ENCODE data around the gene PTPRE. TPM values are rescaled to one million over a fixed set of nuclear protein-coding genes. Genes with fewer than 3 reads are reported as not detected.

PTPRE gene
- total RNA-seq, 1 experiment from 2014 or later, result 3.1 TPM

- 0 out of 2 replicates have a peak, but pooled peaks have one; percentile 40 for TF ChIP-seq ARID4B (CRISPR knock-in tag; IDR thresholded peaks at IDR 0.05; ENCODE audit: borderline replicate concordance)
- peak; percentile 44; the same call in 1 of the 2 replicates for TF ChIP-seq SP1 (CRISPR knock-in tag; conservative IDR thresholded peaks at IDR 0.05)
- no peak for TF ChIP-seq GRHL2 (CRISPR knock-in tag; IDR thresholded peaks at IDR 0.05; ENCODE audit: insufficient replicate concordance, severe bottlenecking)
- no peak for TF ChIP-seq MLX (CRISPR knock-in tag; IDR thresholded peaks at IDR 0.05)
- TF ChIP-seq STAT6 (CRISPR knock-in tag; conservative IDR thresholded peaks at IDR 0.05; ENCODE audit: low read depth), result 0 out of 2 replicates have a peak, but pooled peaks have one; percentile 37
- TF ChIP-seq NFYB (CRISPR knock-in tag; conservative IDR thresholded peaks at IDR 0.05; ENCODE audit: low read depth), result no peak
- TF ChIP-seq USF1 (CRISPR knock-in tag; IDR thresholded peaks at IDR 0.05), result no peak
- TF ChIP-seq ZNF263 (CRISPR knock-in tag; IDR thresholded peaks at IDR 0.05; ENCODE audit: low read depth), result no peak
- TF ChIP-seq ELF4 (CRISPR knock-in tag; IDR thresholded peaks at IDR 0.05; ENCODE audit: low read depth), result no peak
- TF ChIP-seq CREM (CRISPR knock-in tag; IDR thresholded peaks at IDR 0.05), result no peak
- no peak for TF ChIP-seq EMX1 (CRISPR knock-in tag; IDR thresholded peaks at IDR 0.05)
- TF ChIP-seq NFATC4 (CRISPR knock-in tag; IDR thresholded peaks at IDR 0.05), result no peak
- 0 out of 2 replicates have a peak, but pooled peaks have one; percentile 45 for TF ChIP-seq MAX (CRISPR knock-in tag; IDR thresholded peaks at IDR 0.05)
- TF ChIP-seq TP53 (CRISPR knock-in tag; IDR thresholded peaks at IDR 0.05), result no peak
- TF ChIP-seq RORB (CRISPR knock-in tag; IDR thresholded peaks at IDR 0.05), result no peak
Measured at GRCh38 chr10:127906548-127907377, at the start of gene PTPRE (continued).

- ATAC-seq (no peak), DNase-seq (ENCODE audit: low spot score) (no peak)
- Mint-ChIP-seq H3K9me3 (peaks cover 44% of the 10 kb centered on the region), H3K27ac (no peak overlapping the region), H3K27me3 (ENCODE audit: low read depth) (peaks cover 6% of the 10 kb centered on the region), H3K36me3 (peaks cover 26% of the 10 kb centered on the region), H3K4me1 (no peaks in the 10 kb centered on the region), H3K4me3 (no peak overlapping the region)
- no peak for TF ChIP-seq ELF4 (CRISPR knock-in tag; IDR thresholded peaks at IDR 0.05; ENCODE audit: low read depth)
- no peak for TF ChIP-seq ZNF317 (CRISPR knock-in tag; IDR thresholded peaks at IDR 0.05; ENCODE audit: borderline replicate concordance, low read depth)
- no peak for TF ChIP-seq SMAD4 (CRISPR knock-in tag; IDR thresholded peaks at IDR 0.05)
- TF ChIP-seq ESRRA (CRISPR knock-in tag; IDR thresholded peaks at IDR 0.05; ENCODE audit: borderline replicate concordance), result no peak
- no peak for TF ChIP-seq ZNF121 (CRISPR knock-in tag; IDR thresholded peaks at IDR 0.05)
- TF ChIP-seq TP53 (CRISPR knock-in tag; IDR thresholded peaks at IDR 0.05), result no peak
- TF ChIP-seq ATF6 (CRISPR knock-in tag; IDR thresholded peaks at IDR 0.05), result no peak
- CTCF ChIA-PET, result no interaction called here
- POLR2A ChIA-PET, result no interaction called here
Measured at GRCh38 chr10:127860592-127860991, 46.3 kb upstream of the PTPRE start.
